Kidney epithelial cell (primary cell): ENCODE results near the gene ZSCAN9. TPM values are rescaled to one million over a fixed set of nuclear protein-coding genes. Genes with fewer than 3 reads are reported as not detected.

ENCODE experiments used
- DNase-seq: peaks from one replicate; pipeline ENCODE4 v3.0.0-alpha.2; 2010; ENCODE audit warnings: low read depth
- H3K27me3 ChIP-seq: 2 replicates; pipeline ENCODE4 v1.6.0; 2011; ENCODE audit warnings: low read length; ENCODE audit not compliant: control insufficient read depth, insufficient read depth
- H3K36me3 ChIP-seq: 2 replicates; pipeline ENCODE4 v1.5.1; 2011; ENCODE audit warnings: low read length; ENCODE audit not compliant: control insufficient read depth, insufficient read depth
- H3K4me3 ChIP-seq: 2 replicates; pipeline ENCODE4 v1.5.1; 2011; ENCODE audit warnings: low read depth, mild to moderate bottlenecking, control low read depth, low read length
- total RNA-seq: library from RNA; depleted of rRNA; stranded (reverse); fragments of >200 nt; gene quantifications from 2 replicates; pipeline ENCODE4 v1.2.3, GENCODE V29; 2015
- TF ChIP-seq, protein P1 (sequence below): IDR thresholded peaks from 2 replicates; pipeline ENCODE4 v1.5.1; 2011; ENCODE audit warnings: mild to moderate bottlenecking, moderate library complexity, low read length, control low read depth, inconsistent platforms; ENCODE audit not compliant: insufficient read depth, poor library complexity, severe bottlenecking

The ZSCAN9 gene
- total RNA-seq, 1 donor from 2014 or later = 23.7 TPM

DNA sequence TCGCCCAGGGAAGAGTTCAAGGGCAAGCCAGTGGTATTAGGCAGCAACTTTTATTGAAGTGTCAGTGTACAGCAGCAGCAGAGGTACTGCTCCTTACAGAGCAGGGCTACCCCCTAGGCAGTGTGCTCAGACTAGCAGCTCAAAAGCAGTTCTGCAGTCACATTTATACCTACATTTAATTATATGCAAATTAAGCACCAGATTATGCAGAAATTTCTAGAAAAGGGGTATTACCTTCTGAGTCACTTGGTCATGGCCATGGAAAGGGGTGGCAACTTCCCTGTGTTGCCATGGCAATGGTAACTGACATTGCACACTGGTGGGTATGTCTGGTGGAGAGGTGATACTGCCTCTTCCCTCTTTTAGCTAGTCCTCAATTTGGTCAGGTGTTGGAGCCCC, 29.0 kb downstream of the ZSCAN9 start:
- no peaks in the 10 kb centered on the region for H3K36me3 ChIP-seq
- no peaks in the 10 kb centered on the region for H3K27me3 ChIP-seq
- H3K4me3 ChIP-seq = no peak overlapping the region
- TF ChIP-seq, protein P1, sequence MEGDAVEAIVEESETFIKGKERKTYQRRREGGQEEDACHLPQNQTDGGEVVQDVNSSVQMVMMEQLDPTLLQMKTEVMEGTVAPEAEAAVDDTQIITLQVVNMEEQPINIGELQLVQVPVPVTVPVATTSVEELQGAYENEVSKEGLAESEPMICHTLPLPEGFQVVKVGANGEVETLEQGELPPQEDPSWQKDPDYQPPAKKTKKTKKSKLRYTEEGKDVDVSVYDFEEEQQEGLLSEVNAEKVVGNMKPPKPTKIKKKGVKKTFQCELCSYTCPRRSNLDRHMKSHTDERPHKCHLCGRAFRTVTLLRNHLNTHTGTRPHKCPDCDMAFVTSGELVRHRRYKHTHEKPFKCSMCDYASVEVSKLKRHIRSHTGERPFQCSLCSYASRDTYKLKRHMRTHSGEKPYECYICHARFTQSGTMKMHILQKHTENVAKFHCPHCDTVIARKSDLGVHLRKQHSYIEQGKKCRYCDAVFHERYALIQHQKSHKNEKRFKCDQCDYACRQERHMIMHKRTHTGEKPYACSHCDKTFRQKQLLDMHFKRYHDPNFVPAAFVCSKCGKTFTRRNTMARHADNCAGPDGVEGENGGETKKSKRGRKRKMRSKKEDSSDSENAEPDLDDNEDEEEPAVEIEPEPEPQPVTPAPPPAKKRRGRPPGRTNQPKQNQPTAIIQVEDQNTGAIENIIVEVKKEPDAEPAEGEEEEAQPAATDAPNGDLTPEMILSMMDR = no peak
- DNase-seq = no peak

DNA sequence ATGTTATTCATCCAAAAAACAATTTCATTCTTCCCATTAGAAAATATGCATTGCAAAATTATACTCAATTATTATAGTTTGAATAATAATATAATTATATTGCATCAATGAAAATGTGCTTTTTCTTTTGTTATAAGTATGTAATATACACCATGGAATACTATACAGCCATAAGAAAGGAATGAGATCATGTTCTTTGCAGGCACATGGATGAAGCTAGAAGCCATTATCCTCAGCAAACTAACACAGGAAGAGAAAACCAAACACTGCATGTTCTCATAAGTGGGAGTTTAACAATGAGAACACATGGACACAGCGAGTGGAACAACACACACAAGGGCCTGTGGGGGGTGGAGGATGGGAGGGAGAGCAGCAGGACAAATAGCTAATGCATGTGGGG, 32.0 kb downstream of the ZSCAN9 start:
- DNase-seq = no peak
- TF ChIP-seq, protein P1 = no peak
- H3K36me3 ChIP-seq = no peaks in the 10 kb centered on the region
- H3K27me3 ChIP-seq = no peaks in the 10 kb centered on the region
- no peak overlapping the region for H3K4me3 ChIP-seq

DNA sequence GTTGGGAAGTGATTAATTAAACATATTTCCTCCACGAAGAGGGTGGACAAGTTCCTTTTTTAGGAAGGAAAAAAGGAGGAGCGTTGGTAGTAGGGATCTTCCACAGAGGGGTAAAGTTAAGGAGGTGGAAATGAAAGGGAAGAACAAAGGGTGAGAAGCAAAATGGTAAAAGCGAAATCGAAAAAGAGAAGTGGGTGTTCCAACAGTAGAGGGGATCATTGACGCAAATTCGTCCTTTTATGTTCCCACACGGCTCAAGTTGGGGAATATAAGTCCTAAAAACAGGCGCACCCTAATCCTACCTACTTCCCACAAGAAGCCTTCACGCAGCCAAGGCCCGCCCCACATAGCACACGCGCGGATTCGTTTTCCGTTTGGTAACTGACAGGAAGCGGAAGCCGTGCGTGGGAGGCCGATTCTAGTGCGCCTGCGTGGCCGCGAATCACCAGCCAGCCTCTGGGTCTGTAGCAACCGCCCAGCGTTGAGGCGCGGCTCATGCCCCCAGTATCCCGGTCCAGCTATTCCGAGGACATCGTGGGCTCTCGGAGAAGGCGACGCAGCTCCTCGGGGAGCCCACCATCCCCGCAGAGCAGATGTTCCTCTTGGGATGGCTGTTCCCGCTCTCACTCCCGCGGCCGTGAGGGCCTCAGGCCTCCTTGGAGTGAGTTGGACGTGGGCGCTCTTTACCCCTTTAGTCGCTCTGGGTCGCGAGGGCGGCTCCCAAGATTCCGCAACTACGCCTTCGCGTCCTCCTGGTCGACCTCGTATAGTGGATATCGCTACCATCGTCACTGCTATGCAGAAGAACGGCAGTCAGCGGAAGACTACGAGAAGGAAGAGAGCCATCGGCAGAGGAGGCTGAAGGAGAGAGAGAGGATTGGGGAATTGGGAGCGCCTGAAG, 34.1 kb downstream of the ZSCAN9 start, which contains the start of gene NKAPL:
Gene NKAPL (plus strand): TSS at position 421 of the 901 bp plus-strand sequence. CDS start 75 bp downstream, at position 496.
- no peaks in the 10 kb centered on the region for H3K36me3 ChIP-seq
- DNase-seq = no peak
- H3K27me3 ChIP-seq = no peaks in the 10 kb centered on the region
- H3K4me3 ChIP-seq = peak within 1 kb of the TSS; percentile 33
- TF ChIP-seq, protein P1 = no peak

DNA sequence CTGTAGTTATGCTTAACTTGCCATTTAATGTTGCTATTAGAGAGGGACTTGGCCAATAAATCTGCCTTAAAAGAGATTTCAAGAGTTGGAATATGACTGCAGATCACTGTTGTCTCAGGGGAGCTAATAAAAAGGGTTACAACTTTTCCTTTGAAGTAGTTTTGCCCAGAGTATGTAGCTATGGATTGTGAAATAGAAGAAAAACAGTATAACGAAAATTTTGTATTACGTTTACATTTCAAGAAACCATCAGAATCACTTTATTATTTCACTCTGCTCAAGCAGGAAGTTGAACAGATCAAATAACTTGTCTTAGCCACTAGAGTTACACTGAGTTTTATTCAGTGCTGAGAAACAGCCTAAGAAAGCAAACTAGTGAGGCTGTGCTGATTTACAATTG, 38.8 kb downstream of the ZSCAN9 start:
- Histone ChIP-seq H3K27me3 (no peaks in the 10 kb centered on the region), H3K4me3 (no peak overlapping the region), H3K36me3 (no peaks in the 10 kb centered on the region)
- TF ChIP-seq, protein P1 = no peak
- DNase-seq = no peak

DNA sequence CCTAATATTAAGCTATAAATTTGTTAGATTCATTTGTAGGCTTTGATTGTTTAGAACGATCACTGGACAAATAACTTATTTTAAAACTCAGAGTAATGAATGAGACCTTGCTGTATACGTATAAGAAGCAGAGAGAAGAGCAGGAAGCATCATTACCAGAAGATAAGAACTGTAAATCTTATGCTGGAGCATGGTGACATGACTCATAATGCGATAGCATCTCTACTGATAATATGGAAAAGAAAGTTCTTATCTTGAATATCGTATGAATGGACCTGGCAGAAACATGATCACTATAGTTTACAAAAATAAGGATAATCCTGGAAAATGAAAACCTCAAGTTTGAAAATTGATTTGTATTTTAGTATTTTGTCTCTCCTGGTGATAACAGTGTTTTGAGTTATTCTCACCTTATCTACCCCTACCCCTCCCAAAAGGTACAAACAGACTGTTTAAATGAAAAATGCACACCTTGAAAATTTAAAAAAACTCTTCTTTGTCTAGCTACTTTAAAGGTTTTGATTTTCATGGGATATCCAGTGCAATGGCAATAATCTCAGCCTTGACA, 39.8 kb downstream of the ZSCAN9 start:
- Histone ChIP-seq H3K36me3 (no peaks in the 10 kb centered on the region), H3K27me3 (no peaks in the 10 kb centered on the region), H3K4me3 (no peak overlapping the region)
- DNase-seq = no peak
- TF ChIP-seq, protein P1 = no peak
